Subcutaneous abdominal adipose tissue (tissue), 5 donors: Measurements from ENCODE around the gene CAPZB.

ENCODE experiments used
- H3K27ac ChIP-seq: one replicate; pipeline ENCODE4 v1.7.0; 2013; ENCODE audit warnings: low read depth, mild to moderate bottlenecking, inconsistent platforms, low read length, moderate library complexity
- H3K27me3 ChIP-seq, 5 donors: one replicate each; pipeline ENCODE4 v1.7.0; 2013; ENCODE audit warnings: low read length in 5 of 5, inconsistent platforms in 1 of 5; ENCODE audit not compliant: control insufficient read depth in 5 of 5, insufficient read depth in 4 of 5
- H3K36me3 ChIP-seq, 5 donors: one replicate each; pipeline ENCODE4 v1.7.0; 2013; ENCODE audit warnings: low read length in 5 of 5; ENCODE audit not compliant: control insufficient read depth in 5 of 5, insufficient read depth in 5 of 5
- H3K4me1 ChIP-seq, 5 donors: one replicate each; pipeline ENCODE4 v1.7.0; 2013; ENCODE audit warnings: low read length in 5 of 5, mild to moderate bottlenecking in 3 of 5, moderate library complexity in 1 of 5; ENCODE audit not compliant: control insufficient read depth in 5 of 5, insufficient read depth in 5 of 5
- H3K4me3 ChIP-seq, 5 donors: one replicate each; pipeline ENCODE4 v1.7.0; 2013; ENCODE audit warnings: low read length in 5 of 5, low read depth in 1 of 5
- H3K9ac ChIP-seq, 5 donors: one replicate each; pipeline ENCODE4 v1.7.0; 2013; ENCODE audit warnings: low read length in 5 of 5, mild to moderate bottlenecking in 4 of 5, moderate library complexity in 3 of 5
- H3K9me3 ChIP-seq, 5 donors: one replicate each; pipeline ENCODE4 v1.7.0; 2013; ENCODE audit warnings: low read length in 5 of 5; ENCODE audit not compliant: control insufficient read depth in 5 of 5
- donor health status: healthy.
- donor health status: healthy.
- donor health status: healthy.
- donor health status: healthy.
- donor health status: healthy.

The CAPZB gene

GRCh38 chr1:19322481-19322880, 162.9 kb downstream of the CAPZB start:
- Histone ChIP-seq H3K36me3 (peaks cover 0 to 72% (median 67%) of the 10 kb centered on the region in 5 donors), H3K27me3 (no peaks in the 10 kb centered on the region), H3K27ac (no peak overlapping the region)

GRCh38 chr1:19321071-19321470, 164.3 kb downstream of the CAPZB start:
- no peaks in the 10 kb centered on the region for H3K9me3 ChIP-seq
- no peaks in the 10 kb centered on the region for H3K27me3 ChIP-seq
- H3K9ac ChIP-seq = no peak overlapping the region
- H3K4me1 ChIP-seq = peaks cover 0 to 10% (median 4%) of the 10 kb centered on the region in 5 donors
- no peak overlapping the region for H3K4me3 ChIP-seq
- H3K27ac ChIP-seq = no peak overlapping the region
- peaks cover 0 to 61% (median 54%) of the 10 kb centered on the region in 5 donors for H3K36me3 ChIP-seq

More at GRCh38 chr1:19322481-19322880, 162.9 kb downstream of the CAPZB start:
- Histone ChIP-seq H3K4me3 (no peak overlapping the region), H3K4me1 (peaks cover 0 to under 1% (median 0%) of the 10 kb centered on the region in 5 donors), H3K9ac (peak overlapping the region in 1 of 5 donors; percentile 10), H3K9me3 (no peaks in the 10 kb centered on the region)

GRCh38 chr1:19319196-19319595, 166.1 kb downstream of the CAPZB start:
- Histone ChIP-seq H3K9ac (no peak overlapping the region), H3K36me3 (peaks cover 0 to 51% (median 35%) of the 10 kb centered on the region in 5 donors), H3K27me3 (no peaks in the 10 kb centered on the region), H3K9me3 (no peaks in the 10 kb centered on the region), H3K4me3 (no peak overlapping the region), H3K4me1 (peaks cover 0 to 26% (median 13%) of the 10 kb centered on the region in 5 donors), H3K27ac (no peak overlapping the region)

- peaks cover 4 to 43% (median 30%) of the 10 kb centered on the region in 5 donors for H3K4me1 ChIP-seq
- H3K9me3 ChIP-seq = no peaks in the 10 kb centered on the region
- peaks cover 0 to 43% (median 24%) of the 10 kb centered on the region in 5 donors for H3K36me3 ChIP-seq
- H3K9ac ChIP-seq = no peak overlapping the region
- H3K4me3 ChIP-seq = no peak overlapping the region
- no peaks in the 10 kb centered on the region for H3K27me3 ChIP-seq
- no peak overlapping the region for H3K27ac ChIP-seq
These were observed 168.0 kb downstream of the CAPZB start for GRCh38 chr1:19317126-19317910.

GRCh38 chr1:19315378-19316198, 169.8 kb downstream of the CAPZB start:
- Histone ChIP-seq H3K4me1 (peaks cover 10 to 55% (median 42%) of the 10 kb centered on the region in 5 donors), H3K27me3 (no peaks in the 10 kb centered on the region), H3K9me3 (no peaks in the 10 kb centered on the region), H3K36me3 (peaks cover 0 to 38% (median 18%) of the 10 kb centered on the region in 5 donors), H3K4me3 (no peak overlapping the region), H3K27ac (no peak overlapping the region), H3K9ac (peak overlapping the region in 1 of 5 donors; percentile 30)

- peak overlapping the region in 1 of 5 donors; percentile 11 for H3K9ac ChIP-seq
These were observed 171.1 kb downstream of the CAPZB start for GRCh38 chr1:19313961-19314882.

GRCh38 chr1:19313636-19313959, 171.7 kb downstream of the CAPZB start:
- Histone ChIP-seq H3K4me1 (peaks cover 13 to 71% (median 60%) of the 10 kb centered on the region in 5 donors), H3K9ac (no peak overlapping the region), H3K27me3 (no peaks in the 10 kb centered on the region), H3K9me3 (no peaks in the 10 kb centered on the region), H3K4me3 (no peak overlapping the region), H3K36me3 (peaks cover 0 to 27% (median 10%) of the 10 kb centered on the region in 5 donors), H3K27ac (no peak overlapping the region)

More at GRCh38 chr1:19313961-19314882, 171.1 kb downstream of the CAPZB start:
- no peaks in the 10 kb centered on the region for H3K27me3 ChIP-seq
- no peak overlapping the region for H3K27ac ChIP-seq
- H3K4me1 ChIP-seq = peaks cover 10 to 66% (median 54%) of the 10 kb centered on the region in 5 donors
- peaks cover 0 to 33% (median 16%) of the 10 kb centered on the region in 5 donors for H3K36me3 ChIP-seq
- no peaks in the 10 kb centered on the region for H3K9me3 ChIP-seq
- H3K4me3 ChIP-seq = no peak overlapping the region

- H3K4me3 ChIP-seq = peak overlapping the region; percentile 67 to 80 (median 74)
- H3K4me1 ChIP-seq = peaks cover 13 to 71% (median 60%) of the 10 kb centered on the region in 5 donors
- H3K9me3 ChIP-seq = no peaks in the 10 kb centered on the region
- H3K27me3 ChIP-seq = no peaks in the 10 kb centered on the region
- peak overlapping the region; percentile 93 for H3K27ac ChIP-seq
- peaks cover 0 to 25% (median 10%) of the 10 kb centered on the region in 5 donors for H3K36me3 ChIP-seq
- H3K9ac ChIP-seq = peak overlapping the region; percentile 73 to 95 (median 92)
These were observed 172.3 kb downstream of the CAPZB start for GRCh38 chr1:19312782-19313635.
